ENCODE measurements around the gene REC8. TPM values are rescaled to one million over a fixed set of nuclear protein-coding genes. Genes with fewer than 3 reads are reported as not detected.

Gene REC8
- total and polyA plus RNA-seq, 2 of the 13 experiments (the other 11 are each of a cell fraction or from before 2014, with no cell fraction given), result 3.4 to 14.7 TPM

DNA sequence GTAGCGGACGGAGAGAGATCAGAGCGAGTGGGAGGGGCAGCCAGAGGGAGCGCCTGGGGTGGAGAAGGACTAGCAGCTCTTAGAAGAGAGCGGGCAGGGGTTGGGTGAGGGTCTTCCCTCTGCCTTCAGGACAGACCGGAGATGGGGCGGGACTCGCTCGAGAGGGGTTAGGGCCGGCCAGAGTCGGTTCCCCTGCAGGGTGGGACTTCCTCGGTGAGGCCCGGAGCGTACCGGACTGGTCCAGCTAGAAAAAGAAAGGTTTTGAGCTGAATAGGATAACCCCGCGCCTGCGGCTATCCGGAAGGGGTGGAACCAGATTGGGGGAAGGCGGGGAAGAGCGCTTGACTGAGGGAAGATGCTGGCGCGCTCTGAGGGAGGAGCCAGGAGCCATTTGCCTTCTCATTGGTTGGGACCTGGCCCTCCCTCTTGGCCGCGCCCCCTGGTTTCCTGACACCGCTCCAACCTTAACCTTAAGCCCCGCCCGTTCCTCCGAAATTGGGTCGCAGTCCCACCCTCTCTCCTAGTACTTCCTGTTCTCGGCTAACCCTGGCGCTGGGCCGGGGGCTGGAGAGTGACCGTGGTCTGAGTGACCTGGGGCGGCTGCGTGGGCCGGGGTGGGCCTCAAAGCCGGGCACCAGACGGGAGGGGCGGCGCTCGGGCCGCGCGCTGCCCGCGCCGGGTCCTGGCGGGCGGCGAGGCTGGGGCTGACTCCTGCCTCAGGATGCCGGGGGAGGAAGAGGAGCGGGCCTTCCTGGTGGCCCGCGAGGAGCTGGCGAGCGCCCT, 24.7 kb upstream of the REC8 start, which contains the start of gene RNF31 (continued):
- TF ChIP-seq JDP2 (CRISPR knock-in tag; IDR thresholded peaks at IDR 0.05; ENCODE audit: borderline replicate concordance) (no peak), HMGA1 (CRISPR knock-in tag; conservative IDR thresholded peaks at IDR 0.05) (no peak), ZBTB39 (CRISPR knock-in tag; IDR thresholded peaks at IDR 0.05) (no peak), ZNF263 (CRISPR knock-in tag; IDR thresholded peaks at IDR 0.05) (peak; percentile 86), THAP11 (CRISPR knock-in tag; IDR thresholded peaks at IDR 0.05) (peak; percentile 89), SP2 (CRISPR knock-in tag; IDR thresholded peaks at IDR 0.05) (no peak), GPN1 (CRISPR knock-in tag; IDR thresholded peaks at IDR 0.05; ENCODE audit: borderline replicate concordance) (0 out of 2 replicates have a peak, but pooled peaks have one; percentile 38), ZNF256 (CRISPR knock-in tag; conservative IDR thresholded peaks at IDR 0.05) (peak; percentile 91), ZNF432 (CRISPR knock-in tag; IDR thresholded peaks at IDR 0.05; ENCODE audit: borderline replicate concordance) (no peak), SMC3 (IDR thresholded peaks at IDR 0.05; ENCODE audit: low read length) (no peak), POLR2AphosphoS2 (IDR thresholded peaks at IDR 0.05; ENCODE audit: low read depth, low read length) (no peak), MXD3 (CRISPR knock-in tag; IDR thresholded peaks at IDR 0.05) (peak; percentile 2), EED (CRISPR knock-in tag; IDR thresholded peaks at IDR 0.05) (0 out of 2 replicates have a peak, but pooled peaks have one; percentile 56), GRHL1 (CRISPR knock-in tag; conservative IDR thresholded peaks at IDR 0.05) (no peak), ATF5 (CRISPR knock-in tag; IDR thresholded peaks at IDR 0.05; ENCODE audit: low read depth) (peak; percentile 18; the same call in 1 of the 2 replicates), ZNF10 (CRISPR knock-in tag; IDR thresholded peaks at IDR 0.05; ENCODE audit: borderline replicate concordance, low read depth) (no peak), ZFP41 (CRISPR knock-in tag; IDR thresholded peaks at IDR 0.05; ENCODE audit: borderline replicate concordance) (peak; percentile 78; the same call in 1 of the 2 replicates), ZKSCAN8 (CRISPR knock-in tag; IDR thresholded peaks at IDR 0.05; ENCODE audit: borderline replicate concordance) (no peak), RAD51 (IDR thresholded peaks at IDR 0.05; ENCODE audit: borderline replicate concordance) (no peak)
- TF ChIP-seq, protein P1, sequence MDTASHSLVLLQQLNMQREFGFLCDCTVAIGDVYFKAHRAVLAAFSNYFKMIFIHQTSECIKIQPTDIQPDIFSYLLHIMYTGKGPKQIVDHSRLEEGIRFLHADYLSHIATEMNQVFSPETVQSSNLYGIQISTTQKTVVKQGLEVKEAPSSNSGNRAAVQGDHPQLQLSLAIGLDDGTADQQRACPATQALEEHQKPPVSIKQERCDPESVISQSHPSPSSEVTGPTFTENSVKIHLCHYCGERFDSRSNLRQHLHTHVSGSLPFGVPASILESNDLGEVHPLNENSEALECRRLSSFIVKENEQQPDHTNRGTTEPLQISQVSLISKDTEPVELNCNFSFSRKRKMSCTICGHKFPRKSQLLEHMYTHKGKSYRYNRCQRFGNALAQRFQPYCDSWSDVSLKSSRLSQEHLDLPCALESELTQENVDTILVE (CRISPR knock-in tag; IDR thresholded peaks at IDR 0.05), result no peak
- TF ChIP-seq, protein P2, sequence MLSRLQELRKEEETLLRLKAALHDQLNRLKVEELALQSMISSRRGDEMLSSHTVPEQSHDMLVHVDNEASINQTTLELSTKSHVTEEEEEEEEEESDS (CRISPR knock-in tag; IDR thresholded peaks at IDR 0.05; ENCODE audit: borderline replicate concordance), result 0 out of 2 replicates have a peak, but pooled peaks have one; percentile 91
- TF ChIP-seq, protein P3, sequence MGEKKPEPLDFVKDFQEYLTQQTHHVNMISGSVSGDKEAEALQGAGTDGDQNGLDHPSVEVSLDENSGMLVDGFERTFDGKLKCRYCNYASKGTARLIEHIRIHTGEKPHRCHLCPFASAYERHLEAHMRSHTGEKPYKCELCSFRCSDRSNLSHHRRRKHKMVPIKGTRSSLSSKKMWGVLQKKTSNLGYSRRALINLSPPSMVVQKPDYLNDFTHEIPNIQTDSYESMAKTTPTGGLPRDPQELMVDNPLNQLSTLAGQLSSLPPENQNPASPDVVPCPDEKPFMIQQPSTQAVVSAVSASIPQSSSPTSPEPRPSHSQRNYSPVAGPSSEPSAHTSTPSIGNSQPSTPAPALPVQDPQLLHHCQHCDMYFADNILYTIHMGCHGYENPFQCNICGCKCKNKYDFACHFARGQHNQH (CRISPR knock-in tag; IDR thresholded peaks at IDR 0.05), result peak; percentile 32; the same call in 1 of the 2 replicates

All from HepG2 (cell line).